HEK293 (cell line): Measurements from ENCODE around the gene HUWE1.

Experiments used
- CTCF ChIA-PET: fragments of 350-600 bp; formaldehyde crosslinking; extraction: SDS; loops from one replicate; lab custom pipeline; 2021; ENCODE audit warnings: antibody characterized with exemption; lab: Yijun Ruan, JAX
- POLR2A ChIA-PET: fragments of 300-600 bp; formaldehyde crosslinking; extraction: SDS; loops from one replicate; lab custom pipeline; 2020; ENCODE audit warnings: antibody characterized with exemption, inconsistent platforms; lab: Yijun Ruan, JAX
- H3K27ac ChIP-seq: fragments of 200-500 bp; sonication (Bioruptor generic); 2 replicates; pipeline ENCODE4 v1.5.1; 2014; ENCODE audit warnings: low read depth, low read length, control low read depth, inconsistent platforms; ENCODE audit errors: extremely low read depth
- H3K36me3 ChIP-seq, 2 experiments: fragments of 200-500 bp in 1 of 2; sonication (Bioruptor generic) in 1 of 2; 1 replicate in 1 of 2; 2 replicates in 1 of 2; pipeline ENCODE4 v1.5.1; 2014 to 2017; ENCODE audit warnings: inconsistent platforms in 2 of 2, low read length in 2 of 2; ENCODE audit not compliant: control insufficient read depth in 2 of 2, insufficient read depth in 1 of 2
- H3K4me1 ChIP-seq: fragments of 200-500 bp; sonication (Bioruptor generic); 2 replicates; pipeline ENCODE4 v1.5.1; 2014; ENCODE audit warnings: mild to moderate bottlenecking, low read length, inconsistent platforms; ENCODE audit not compliant: control insufficient read depth, insufficient read depth
- H3K4me3 ChIP-seq: 2 replicates; pipeline ENCODE4 v1.5.1; 2011; ENCODE audit warnings: low read depth, mild to moderate bottlenecking, control low read depth, low read length, moderate library complexity
- H3K9me3 ChIP-seq: fragments of 200-500 bp; sonication (Bioruptor generic); 2 replicates; pipeline ENCODE4 v1.5.1; 2014; ENCODE audit warnings: low read depth, low read length, inconsistent platforms; ENCODE audit not compliant: control insufficient read depth, insufficient read depth
- BCL11B ChIP-seq: fragments of 450-650 bp; formaldehyde crosslinking; IDR thresholded peaks from 2 replicates; pipeline ENCODE4 v1.5.1; 2016; ENCODE audit warnings: low read depth, missing biosample characterization, missing genetic modification characterization
- SP7 ChIP-seq: fragments of 450-650 bp; formaldehyde crosslinking; IDR thresholded peaks from 2 replicates; pipeline ENCODE4 v1.5.1; 2016; ENCODE audit warnings: missing biosample characterization, missing genetic modification characterization
- ZBTB1 ChIP-seq: fragments of 450-650 bp; formaldehyde crosslinking; IDR thresholded peaks from 2 replicates; pipeline ENCODE4 v1.5.1; 2016; ENCODE audit warnings: missing biosample characterization, missing genetic modification characterization
- ZBTB17 ChIP-seq: fragments of 450-650 bp; formaldehyde crosslinking; IDR thresholded peaks from 2 replicates; pipeline ENCODE4 v1.5.1; 2016; ENCODE audit warnings: missing biosample characterization, missing genetic modification characterization
- ZFP3 ChIP-seq: fragments of 450-650 bp; formaldehyde crosslinking; IDR thresholded peaks from 2 replicates; pipeline ENCODE4 v1.5.1; 2016; ENCODE audit warnings: low read depth, missing biosample characterization, missing genetic modification characterization
- ZNF132 ChIP-seq: fragments of 450-650 bp; formaldehyde crosslinking; IDR thresholded peaks from 2 replicates; pipeline ENCODE4 v1.5.1; 2017; ENCODE audit warnings: missing biosample characterization, missing genetic modification characterization, borderline replicate concordance
- ZNF174 ChIP-seq: fragments of 450-650 bp; formaldehyde crosslinking; IDR thresholded peaks from 2 replicates; pipeline ENCODE4 v1.5.0; 2017; ENCODE audit warnings: missing biosample characterization, mild to moderate bottlenecking, missing genetic modification characterization
- ZNF202 ChIP-seq: fragments of 450-650 bp; formaldehyde crosslinking; IDR thresholded peaks from 2 replicates; pipeline ENCODE4 v1.5.1; 2016; ENCODE audit warnings: missing biosample characterization, missing genetic modification characterization, borderline replicate concordance
- ZNF514 ChIP-seq: fragments of 450-650 bp; formaldehyde crosslinking; IDR thresholded peaks from 2 replicates; pipeline ENCODE4 v1.5.1; 2016; ENCODE audit warnings: missing biosample characterization, missing genetic modification characterization
- ZNF610 ChIP-seq: fragments of 450-650 bp; formaldehyde crosslinking; IDR thresholded peaks from 2 replicates; pipeline ENCODE4 v1.5.1; 2016; ENCODE audit warnings: missing biosample characterization, missing genetic modification characterization, borderline replicate concordance
- ZNF629 ChIP-seq: fragments of 450-650 bp; formaldehyde crosslinking; IDR thresholded peaks from 2 replicates; pipeline ENCODE4 v1.5.1; 2017; ENCODE audit warnings: missing biosample characterization, missing genetic modification characterization
- TF ChIP-seq, protein P1 (sequence below): fragments of 450-650 bp; formaldehyde crosslinking; IDR thresholded peaks from 2 replicates; pipeline ENCODE4 v1.5.1; 2016; ENCODE audit warnings: missing biosample characterization, missing genetic modification characterization
- TF ChIP-seq, protein P2 (sequence below): fragments of 450-650 bp; formaldehyde crosslinking; conservative IDR thresholded peaks from 2 replicates; pipeline ENCODE4 v1.5.1; 2016; ENCODE audit warnings: low read depth, missing biosample characterization, missing genetic modification characterization
- TF ChIP-seq, protein P3 (sequence below): fragments of 450-650 bp; formaldehyde crosslinking; IDR thresholded peaks from 2 replicates; pipeline ENCODE4 v1.5.1; 2016; ENCODE audit warnings: missing biosample characterization, missing genetic modification characterization
- TF ChIP-seq, protein P4 (sequence below): fragments of 450-650 bp; formaldehyde crosslinking; IDR thresholded peaks from 2 replicates; pipeline ENCODE4 v1.5.1; 2016; ENCODE audit warnings: missing biosample characterization, missing genetic modification characterization, borderline replicate concordance
- TF ChIP-seq, protein P5 (sequence below): fragments of 450-650 bp; formaldehyde crosslinking; IDR thresholded peaks from 2 replicates; pipeline ENCODE4 v1.5.1; 2016; ENCODE audit warnings: missing biosample characterization, missing genetic modification characterization

Gene HUWE1

DNA sequence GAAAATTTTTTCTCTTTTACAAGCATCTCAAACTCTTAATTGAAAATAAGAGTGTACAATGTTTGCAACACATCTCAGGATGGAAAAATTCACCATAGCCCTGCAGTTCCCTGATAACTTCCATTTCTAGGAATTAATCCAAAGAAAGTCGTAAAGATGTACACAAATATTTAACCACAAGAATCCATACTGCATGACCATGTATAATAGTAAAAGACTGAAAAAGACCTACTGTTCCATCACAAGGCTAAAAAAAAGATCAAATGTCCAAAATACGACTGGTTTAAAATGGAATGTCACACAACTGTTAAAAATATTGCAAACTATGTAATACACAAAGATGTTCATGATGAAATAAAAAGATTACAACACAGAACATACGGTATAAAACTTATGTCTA is 32.1 kb downstream of the HUWE1 start:
- CTCF ChIA-PET: no interaction called here

DNA sequence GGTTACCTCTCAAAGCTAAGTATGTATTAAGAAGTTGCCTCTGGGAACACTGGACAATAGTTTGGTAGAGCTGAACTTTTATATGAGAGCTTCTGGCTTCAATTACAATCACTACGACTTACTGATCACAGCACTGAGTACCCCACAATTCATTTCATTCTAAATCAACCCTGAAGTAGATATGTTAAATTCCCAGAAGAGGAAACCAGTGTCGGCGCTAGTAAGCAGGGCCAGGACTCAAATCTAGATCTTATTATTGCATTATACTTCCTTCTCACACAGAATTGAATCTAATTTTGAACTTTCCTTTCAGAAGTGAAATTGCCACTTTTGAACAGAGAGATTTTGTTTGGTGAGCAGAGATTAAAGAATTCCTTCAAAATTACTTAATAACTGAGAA is 41.8 kb downstream of the HUWE1 start:
- no peak overlapping the region for H3K4me3 ChIP-seq
- peaks cover 79 to 93% of the 10 kb centered on the region in 2 experiments for H3K36me3 ChIP-seq
- H3K9me3 ChIP-seq: no peaks in the 10 kb centered on the region
- H3K4me1 ChIP-seq: no peaks in the 10 kb centered on the region
- no peak overlapping the region for H3K27ac ChIP-seq
- POLR2A ChIA-PET: no interaction called here
- CTCF ChIA-PET: no interaction called here
- TF ChIP-seq ZBTB1 (tag by site-specific recombination): no peak
- TF ChIP-seq, protein P1, sequence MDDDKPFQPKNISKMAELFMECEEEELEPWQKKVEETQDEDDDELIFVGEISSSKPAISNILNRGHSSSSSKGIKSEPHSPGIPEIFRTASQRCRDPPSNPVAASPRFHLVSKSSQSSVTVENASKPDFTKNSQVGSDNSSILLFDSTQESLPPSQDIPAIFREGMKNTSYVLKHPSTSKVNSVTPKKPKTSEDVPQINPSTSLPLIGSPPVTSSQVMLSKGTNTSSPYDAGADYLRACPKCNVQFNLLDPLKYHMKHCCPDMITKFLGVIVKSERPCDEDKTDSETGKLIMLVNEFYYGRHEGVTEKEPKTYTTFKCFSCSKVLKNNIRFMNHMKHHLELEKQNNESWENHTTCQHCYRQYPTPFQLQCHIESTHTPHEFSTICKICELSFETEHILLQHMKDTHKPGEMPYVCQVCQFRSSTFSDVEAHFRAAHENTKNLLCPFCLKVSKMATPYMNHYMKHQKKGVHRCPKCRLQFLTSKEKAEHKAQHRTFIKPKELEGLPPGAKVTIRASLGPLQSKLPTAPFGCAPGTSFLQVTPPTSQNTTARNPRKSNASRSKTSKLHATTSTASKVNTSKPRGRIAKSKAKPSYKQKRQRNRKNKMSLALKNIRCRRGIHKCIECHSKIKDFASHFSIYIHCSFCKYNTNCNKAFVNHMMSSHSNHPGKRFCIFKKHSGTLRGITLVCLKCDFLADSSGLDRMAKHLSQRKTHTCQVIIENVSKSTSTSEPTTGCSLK (tag by site-specific recombination): no peak
- no peak for TF ChIP-seq BCL11B (tag by site-specific recombination)
- no peak for TF ChIP-seq ZBTB17 (tag by site-specific recombination)
- TF ChIP-seq, protein P2, sequence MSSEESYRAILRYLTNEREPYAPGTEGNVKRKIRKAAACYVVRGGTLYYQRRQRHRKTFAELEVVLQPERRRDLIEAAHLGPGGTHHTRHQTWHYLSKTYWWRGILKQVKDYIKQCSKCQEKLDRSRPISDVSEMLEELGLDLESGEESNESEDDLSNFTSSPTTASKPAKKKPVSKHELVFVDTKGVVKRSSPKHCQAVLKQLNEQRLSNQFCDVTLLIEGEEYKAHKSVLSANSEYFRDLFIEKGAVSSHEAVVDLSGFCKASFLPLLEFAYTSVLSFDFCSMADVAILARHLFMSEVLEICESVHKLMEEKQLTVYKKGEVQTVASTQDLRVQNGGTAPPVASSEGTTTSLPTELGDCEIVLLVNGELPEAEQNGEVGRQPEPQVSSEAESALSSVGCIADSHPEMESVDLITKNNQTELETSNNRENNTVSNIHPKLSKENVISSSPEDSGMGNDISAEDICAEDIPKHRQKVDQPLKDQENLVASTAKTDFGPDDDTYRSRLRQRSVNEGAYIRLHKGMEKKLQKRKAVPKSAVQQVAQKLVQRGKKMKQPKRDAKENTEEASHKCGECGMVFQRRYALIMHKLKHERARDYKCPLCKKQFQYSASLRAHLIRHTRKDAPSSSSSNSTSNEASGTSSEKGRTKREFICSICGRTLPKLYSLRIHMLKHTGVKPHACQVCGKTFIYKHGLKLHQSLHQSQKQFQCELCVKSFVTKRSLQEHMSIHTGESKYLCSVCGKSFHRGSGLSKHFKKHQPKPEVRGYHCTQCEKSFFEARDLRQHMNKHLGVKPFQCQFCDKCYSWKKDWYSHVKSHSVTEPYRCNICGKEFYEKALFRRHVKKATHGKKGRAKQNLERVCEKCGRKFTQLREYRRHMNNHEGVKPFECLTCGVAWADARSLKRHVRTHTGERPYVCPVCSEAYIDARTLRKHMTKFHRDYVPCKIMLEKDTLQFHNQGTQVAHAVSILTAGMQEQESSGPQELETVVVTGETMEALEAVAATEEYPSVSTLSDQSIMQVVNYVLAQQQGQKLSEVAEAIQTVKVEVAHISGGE (tag by site-specific recombination): no peak
- TF ChIP-seq, protein P3, sequence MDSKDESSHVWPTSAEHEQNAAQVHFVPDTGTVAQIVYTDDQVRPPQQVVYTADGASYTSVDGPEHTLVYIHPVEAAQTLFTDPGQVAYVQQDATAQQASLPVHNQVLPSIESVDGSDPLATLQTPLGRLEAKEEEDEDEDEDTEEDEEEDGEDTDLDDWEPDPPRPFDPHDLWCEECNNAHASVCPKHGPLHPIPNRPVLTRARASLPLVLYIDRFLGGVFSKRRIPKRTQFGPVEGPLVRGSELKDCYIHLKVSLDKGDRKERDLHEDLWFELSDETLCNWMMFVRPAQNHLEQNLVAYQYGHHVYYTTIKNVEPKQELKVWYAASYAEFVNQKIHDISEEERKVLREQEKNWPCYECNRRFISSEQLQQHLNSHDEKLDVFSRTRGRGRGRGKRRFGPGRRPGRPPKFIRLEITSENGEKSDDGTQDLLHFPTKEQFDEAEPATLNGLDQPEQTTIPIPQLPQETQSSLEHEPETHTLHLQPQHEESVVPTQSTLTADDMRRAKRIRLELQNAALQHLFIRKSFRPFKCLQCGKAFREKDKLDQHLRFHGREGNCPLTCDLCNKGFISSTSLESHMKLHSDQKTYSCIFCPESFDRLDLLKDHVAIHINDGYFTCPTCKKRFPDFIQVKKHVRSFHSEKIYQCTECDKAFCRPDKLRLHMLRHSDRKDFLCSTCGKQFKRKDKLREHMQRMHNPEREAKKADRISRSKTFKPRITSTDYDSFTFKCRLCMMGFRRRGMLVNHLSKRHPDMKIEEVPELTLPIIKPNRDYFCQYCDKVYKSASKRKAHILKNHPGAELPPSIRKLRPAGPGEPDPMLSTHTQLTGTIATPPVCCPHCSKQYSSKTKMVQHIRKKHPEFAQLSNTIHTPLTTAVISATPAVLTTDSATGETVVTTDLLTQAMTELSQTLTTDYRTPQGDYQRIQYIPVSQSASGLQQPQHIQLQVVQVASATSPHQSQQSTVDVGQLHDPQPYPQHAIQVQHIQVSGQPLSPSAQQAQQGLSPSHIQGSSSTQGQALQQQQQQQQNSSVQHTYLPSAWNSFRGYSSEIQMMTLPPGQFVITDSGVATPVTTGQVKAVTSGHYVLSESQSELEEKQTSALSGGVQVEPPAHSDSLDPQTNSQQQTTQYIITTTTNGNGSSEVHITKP (tag by site-specific recombination): no peak
- no peak for TF ChIP-seq ZNF610 (tag by site-specific recombination)
- no peak for TF ChIP-seq ZNF174
- TF ChIP-seq SP7 (tag by site-specific recombination): no peak
- no peak for TF ChIP-seq ZFP3
- TF ChIP-seq, protein P4, sequence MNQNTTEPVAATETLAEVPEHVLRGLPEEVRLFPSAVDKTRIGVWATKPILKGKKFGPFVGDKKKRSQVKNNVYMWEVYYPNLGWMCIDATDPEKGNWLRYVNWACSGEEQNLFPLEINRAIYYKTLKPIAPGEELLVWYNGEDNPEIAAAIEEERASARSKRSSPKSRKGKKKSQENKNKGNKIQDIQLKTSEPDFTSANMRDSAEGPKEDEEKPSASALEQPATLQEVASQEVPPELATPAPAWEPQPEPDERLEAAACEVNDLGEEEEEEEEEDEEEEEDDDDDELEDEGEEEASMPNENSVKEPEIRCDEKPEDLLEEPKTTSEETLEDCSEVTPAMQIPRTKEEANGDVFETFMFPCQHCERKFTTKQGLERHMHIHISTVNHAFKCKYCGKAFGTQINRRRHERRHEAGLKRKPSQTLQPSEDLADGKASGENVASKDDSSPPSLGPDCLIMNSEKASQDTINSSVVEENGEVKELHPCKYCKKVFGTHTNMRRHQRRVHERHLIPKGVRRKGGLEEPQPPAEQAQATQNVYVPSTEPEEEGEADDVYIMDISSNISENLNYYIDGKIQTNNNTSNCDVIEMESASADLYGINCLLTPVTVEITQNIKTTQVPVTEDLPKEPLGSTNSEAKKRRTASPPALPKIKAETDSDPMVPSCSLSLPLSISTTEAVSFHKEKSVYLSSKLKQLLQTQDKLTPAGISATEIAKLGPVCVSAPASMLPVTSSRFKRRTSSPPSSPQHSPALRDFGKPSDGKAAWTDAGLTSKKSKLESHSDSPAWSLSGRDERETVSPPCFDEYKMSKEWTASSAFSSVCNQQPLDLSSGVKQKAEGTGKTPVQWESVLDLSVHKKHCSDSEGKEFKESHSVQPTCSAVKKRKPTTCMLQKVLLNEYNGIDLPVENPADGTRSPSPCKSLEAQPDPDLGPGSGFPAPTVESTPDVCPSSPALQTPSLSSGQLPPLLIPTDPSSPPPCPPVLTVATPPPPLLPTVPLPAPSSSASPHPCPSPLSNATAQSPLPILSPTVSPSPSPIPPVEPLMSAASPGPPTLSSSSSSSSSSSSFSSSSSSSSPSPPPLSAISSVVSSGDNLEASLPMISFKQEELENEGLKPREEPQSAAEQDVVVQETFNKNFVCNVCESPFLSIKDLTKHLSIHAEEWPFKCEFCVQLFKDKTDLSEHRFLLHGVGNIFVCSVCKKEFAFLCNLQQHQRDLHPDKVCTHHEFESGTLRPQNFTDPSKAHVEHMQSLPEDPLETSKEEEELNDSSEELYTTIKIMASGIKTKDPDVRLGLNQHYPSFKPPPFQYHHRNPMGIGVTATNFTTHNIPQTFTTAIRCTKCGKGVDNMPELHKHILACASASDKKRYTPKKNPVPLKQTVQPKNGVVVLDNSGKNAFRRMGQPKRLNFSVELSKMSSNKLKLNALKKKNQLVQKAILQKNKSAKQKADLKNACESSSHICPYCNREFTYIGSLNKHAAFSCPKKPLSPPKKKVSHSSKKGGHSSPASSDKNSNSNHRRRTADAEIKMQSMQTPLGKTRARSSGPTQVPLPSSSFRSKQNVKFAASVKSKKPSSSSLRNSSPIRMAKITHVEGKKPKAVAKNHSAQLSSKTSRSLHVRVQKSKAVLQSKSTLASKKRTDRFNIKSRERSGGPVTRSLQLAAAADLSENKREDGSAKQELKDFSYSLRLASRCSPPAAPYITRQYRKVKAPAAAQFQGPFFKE (tag by site-specific recombination): no peak
- TF ChIP-seq, protein P5, sequence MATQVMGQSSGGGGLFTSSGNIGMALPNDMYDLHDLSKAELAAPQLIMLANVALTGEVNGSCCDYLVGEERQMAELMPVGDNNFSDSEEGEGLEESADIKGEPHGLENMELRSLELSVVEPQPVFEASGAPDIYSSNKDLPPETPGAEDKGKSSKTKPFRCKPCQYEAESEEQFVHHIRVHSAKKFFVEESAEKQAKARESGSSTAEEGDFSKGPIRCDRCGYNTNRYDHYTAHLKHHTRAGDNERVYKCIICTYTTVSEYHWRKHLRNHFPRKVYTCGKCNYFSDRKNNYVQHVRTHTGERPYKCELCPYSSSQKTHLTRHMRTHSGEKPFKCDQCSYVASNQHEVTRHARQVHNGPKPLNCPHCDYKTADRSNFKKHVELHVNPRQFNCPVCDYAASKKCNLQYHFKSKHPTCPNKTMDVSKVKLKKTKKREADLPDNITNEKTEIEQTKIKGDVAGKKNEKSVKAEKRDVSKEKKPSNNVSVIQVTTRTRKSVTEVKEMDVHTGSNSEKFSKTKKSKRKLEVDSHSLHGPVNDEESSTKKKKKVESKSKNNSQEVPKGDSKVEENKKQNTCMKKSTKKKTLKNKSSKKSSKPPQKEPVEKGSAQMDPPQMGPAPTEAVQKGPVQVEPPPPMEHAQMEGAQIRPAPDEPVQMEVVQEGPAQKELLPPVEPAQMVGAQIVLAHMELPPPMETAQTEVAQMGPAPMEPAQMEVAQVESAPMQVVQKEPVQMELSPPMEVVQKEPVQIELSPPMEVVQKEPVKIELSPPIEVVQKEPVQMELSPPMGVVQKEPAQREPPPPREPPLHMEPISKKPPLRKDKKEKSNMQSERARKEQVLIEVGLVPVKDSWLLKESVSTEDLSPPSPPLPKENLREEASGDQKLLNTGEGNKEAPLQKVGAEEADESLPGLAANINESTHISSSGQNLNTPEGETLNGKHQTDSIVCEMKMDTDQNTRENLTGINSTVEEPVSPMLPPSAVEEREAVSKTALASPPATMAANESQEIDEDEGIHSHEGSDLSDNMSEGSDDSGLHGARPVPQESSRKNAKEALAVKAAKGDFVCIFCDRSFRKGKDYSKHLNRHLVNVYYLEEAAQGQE (tag by site-specific recombination): no peak
- TF ChIP-seq ZNF629 (tag by site-specific recombination): no peak
- TF ChIP-seq ZNF132: no peak
- no peak for TF ChIP-seq ZNF514

More for the DNA sequence above, 32.1 kb downstream of the HUWE1 start:
- Histone ChIP-seq H3K36me3 (peaks cover 18 to 65% of the 10 kb centered on the region in 2 experiments; a peak in 2 of 3 replicates), H3K27ac (no peak overlapping the region), H3K4me3 (no peak overlapping the region), H3K4me1 (no peaks in the 10 kb centered on the region), H3K9me3 (no peaks in the 10 kb centered on the region)
- POLR2A ChIA-PET: interaction anchor here (0.9 kb wide), 1 partner anchor 30 kb away, joined by 3 read pairs; no protein-coding TSS in a partner anchor
- TF ChIP-seq ZNF202: no peak
